VCaP (cell line): Measurements from ENCODE around the gene SLC9A9.
A peak's percentile ranks its signal among the peaks of the same experiment; 100 is the strongest.

Source experiments
- H3K27ac ChIP-seq: fragments of 450-650 bp; 2 replicates; pipeline ENCODE4 v1.5.1; 2017
- TF ChIP-seq, protein P1 (sequence below): fragments of 450-650 bp; conservative IDR thresholded peaks from 2 replicates; pipeline ENCODE4 v1.5.1; 2017; ENCODE audit warnings: mild to moderate bottlenecking, moderate library complexity

SLC9A9 gene

DNA sequence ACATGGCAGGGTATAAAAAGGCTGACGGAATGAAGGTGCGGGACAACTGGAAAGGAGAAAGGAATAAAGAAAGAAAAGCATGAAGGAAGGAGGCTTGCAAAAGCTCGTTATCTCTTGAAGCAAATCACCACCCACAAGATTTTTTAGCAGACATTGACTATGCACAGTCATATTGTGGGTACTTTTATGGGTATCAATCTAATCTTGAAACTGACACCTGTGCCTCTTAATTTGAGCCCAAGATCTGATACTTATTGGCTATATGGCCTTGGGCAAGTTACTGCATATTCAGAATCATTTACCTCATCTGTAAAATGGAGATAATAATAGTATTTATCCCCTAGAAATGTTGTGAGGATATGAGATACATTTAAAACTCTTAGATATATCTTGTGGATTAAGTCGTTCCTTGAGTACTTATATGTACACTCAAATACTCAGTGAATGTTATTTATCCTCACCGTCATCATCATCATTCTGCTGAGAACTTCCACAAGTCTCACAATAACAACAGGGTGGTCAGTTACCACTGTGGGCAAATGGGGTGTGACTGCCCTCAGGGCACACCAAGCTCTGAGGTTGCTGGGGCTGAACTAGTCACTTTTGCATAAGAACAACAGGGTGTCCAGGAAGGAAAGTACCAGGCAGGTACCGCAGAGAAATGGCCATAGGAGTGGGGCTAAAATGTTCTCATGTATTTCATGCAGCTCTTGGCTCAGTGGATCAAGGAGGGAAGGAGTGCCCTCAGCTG, 266.1 kb downstream of the SLC9A9 start:
- TF ChIP-seq, protein P1, sequence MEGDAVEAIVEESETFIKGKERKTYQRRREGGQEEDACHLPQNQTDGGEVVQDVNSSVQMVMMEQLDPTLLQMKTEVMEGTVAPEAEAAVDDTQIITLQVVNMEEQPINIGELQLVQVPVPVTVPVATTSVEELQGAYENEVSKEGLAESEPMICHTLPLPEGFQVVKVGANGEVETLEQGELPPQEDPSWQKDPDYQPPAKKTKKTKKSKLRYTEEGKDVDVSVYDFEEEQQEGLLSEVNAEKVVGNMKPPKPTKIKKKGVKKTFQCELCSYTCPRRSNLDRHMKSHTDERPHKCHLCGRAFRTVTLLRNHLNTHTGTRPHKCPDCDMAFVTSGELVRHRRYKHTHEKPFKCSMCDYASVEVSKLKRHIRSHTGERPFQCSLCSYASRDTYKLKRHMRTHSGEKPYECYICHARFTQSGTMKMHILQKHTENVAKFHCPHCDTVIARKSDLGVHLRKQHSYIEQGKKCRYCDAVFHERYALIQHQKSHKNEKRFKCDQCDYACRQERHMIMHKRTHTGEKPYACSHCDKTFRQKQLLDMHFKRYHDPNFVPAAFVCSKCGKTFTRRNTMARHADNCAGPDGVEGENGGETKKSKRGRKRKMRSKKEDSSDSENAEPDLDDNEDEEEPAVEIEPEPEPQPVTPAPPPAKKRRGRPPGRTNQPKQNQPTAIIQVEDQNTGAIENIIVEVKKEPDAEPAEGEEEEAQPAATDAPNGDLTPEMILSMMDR, result no peak
- no peak overlapping the region for H3K27ac ChIP-seq

DNA sequence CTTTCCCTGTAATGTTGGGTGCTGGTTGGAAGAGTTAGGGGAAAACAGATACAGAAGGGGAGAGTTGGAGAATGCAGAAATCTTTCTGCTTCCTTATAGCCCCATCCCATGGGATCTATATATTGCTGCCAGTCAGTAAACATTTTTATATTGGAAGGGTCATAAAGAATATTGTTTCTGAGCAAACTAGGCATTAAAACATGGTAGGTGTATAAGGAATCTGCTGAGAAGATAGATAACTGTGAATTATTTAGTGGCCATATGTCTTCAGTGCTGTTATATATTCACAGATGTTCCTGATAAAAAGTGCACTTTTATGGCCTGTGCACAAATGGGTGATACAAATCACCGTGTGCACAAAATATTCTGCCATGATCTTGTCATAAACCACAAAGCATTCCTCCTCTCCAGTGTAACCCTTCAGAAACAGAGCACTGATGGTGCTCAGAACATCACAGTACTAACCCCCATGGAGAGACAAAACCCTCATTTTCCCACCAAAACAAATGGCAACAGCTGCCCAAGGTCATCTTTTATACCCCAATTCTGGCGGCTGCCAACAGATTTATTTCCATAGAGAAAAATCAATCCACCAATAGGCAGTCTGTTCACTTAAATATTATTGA, 269.3 kb downstream of the SLC9A9 start:
- TF ChIP-seq, protein P1, result no peak
- H3K27ac ChIP-seq, result no peak overlapping the region

DNA sequence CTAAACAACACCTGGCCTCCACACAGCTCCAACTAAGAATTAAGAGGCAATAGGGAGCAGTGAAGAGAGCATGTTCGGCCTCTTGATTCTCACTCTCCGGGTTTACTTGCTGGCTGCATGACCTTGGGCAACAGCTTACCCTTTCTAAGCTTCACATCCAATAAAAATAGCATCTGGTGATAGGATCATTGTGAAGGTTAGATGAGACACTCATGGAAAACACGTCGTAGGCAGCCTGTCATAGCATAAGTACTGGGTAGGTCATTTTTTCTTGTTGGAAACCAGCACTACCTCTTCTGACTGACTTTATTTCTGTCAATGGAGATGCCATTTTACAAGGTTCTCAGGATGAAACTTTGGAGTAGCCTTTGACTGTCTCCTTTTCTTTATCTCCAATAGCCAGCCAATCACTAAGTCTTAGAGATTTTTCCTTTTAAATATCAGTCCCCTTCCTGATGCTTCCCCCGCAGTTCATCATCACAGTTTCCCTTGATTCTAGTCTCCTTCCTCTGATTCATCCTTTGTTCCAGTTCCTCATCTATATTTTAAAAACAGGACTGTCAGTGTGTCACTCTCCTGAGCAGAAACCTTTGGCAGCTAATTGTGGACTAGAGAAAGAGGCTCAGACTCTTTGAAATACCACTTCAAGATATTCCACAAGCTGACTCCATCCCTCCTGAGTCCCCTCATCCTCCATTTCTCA, 271.5 kb downstream of the SLC9A9 start:
- H3K27ac ChIP-seq, result peak overlapping the region; percentile 26; the same call in 1 of the 2 replicates
- TF ChIP-seq, protein P1, result no peak

DNA sequence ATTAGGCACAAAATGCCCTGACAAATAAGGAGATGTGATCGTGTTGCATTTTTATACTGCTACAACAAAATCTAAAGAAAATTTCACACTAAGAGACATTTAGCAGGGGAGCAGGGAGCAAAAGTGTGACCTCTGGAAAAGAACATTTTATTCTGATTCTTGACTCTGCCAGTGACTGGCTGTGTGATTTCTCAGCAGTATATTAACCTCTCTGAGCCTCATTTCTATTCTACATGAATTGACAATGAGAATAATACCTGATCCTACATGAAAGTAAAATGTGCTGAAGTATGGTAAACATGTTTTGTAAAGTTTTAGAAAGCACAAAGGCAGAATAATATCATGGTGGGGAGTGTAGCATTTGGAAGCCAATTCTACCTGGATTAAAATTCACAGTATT, 273.3 kb downstream of the SLC9A9 start:
- no peak overlapping the region; the same call in 1 of the 2 replicates for H3K27ac ChIP-seq
- TF ChIP-seq, protein P1, result no peak

DNA sequence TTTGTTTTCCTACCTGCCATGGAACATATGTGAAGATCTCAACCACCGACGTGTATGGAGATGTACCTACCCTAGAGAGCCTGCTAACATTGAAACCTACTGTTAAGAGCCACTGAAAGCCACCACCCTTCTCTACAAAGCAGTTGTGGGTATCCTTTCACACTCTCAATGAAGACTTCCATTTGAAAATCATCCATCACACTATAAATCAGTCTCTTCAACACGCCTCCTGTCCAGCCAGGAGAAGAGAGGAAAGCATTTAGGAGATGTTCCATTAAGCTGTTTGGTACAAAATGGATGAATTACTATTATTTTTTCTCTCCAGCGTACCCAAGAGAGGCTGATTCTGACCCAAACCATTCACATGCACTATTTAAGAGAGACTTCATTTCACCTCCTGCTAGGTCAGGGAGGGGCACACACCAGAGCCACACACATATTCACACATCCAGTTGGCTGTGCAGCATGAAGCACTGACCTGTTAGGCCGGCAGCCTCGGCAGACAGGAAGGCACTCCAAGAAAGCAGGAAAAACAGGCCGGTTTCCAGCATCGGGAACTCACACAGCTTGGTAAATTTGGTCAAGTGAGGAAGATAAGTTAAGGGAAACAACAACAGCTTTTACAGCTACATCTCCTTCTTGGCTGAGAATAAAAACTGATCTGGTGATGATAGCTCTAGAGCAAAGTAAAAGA, 274.5 kb downstream of the SLC9A9 start:
- TF ChIP-seq, protein P1, result no peak
- peak overlapping the region; percentile 33 for H3K27ac ChIP-seq

DNA sequence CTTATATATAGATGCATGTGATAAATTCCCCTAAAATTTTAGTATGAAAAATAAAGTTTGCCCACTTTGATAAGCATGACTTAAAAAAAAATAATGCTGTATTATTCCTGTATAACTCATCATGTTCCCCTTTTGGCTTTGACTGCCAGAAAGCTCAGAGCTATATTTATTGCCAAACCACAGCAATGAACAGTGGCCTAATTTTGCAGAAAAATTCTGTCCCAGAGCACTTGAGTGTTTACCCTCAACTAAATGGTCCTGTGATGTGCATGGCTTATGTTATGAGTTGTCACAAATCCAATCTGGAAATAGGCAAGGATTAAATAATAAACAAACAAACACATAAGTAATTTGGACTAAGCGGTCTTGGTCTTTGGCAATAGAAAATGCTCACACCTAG, 276.7 kb downstream of the SLC9A9 start:
- H3K27ac ChIP-seq, result no peak overlapping the region
- TF ChIP-seq, protein P1, result no peak

DNA sequence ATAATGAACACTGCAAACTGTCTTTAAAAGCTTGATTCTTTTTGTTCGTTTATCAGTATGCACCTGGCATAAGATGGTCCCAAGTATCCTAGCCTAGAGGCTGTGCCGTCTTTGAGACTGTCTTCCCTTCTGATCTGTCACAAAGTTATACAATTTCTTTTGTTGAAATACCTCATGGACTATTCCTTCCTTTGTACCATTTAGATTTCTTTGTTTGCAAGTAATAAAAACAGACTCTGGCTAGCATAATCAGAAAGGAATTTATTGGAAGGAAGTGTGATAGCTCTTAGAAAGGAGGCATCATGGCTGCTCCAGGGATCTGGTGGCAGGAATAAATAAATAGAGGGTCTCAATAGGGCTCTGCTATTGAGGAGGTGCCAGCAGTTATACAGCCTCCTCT, 280.4 kb downstream of the SLC9A9 start:
- TF ChIP-seq, protein P1, result no peak
- no peak overlapping the region for H3K27ac ChIP-seq
